ENCODE measurements around the gene TRMT44.
A peak's percentile ranks its signal among the peaks of the same experiment; 100 is the strongest.
"Not testable (repeated sequence)": the region's sequence is repeated elsewhere in the genome, so short reads cannot be mapped to it uniquely, and the experiment has no call there.

TRMT44 gene

DNA sequence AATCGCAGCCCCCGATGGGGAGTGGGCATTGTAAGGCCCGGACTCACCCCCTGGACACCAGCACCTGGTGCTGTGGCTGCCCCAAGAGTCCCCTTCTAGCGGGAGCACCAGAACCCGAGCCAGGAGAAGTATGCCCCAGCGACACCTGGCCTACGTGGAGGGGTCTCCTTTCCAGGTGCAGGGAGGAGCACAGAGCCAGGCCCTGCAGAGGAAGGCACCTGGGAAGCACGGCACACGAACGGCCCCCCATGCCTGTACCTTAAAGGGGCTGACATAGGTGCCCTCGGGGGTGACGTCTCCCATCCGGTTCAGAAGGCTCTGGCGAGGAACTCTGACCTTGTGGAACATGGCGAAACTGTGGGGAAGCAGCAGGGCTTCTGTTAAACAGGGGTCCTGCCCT, 41.3 kb upstream of the TRMT44 start:
- no peak overlapping the region for H3K4me3 ChIP-seq (ENCODE audit: low read depth in 1 of 2, low read length in 2 of 2)
- no peak overlapping the region for H3K27ac ChIP-seq (ENCODE audit: low read depth, low read length)
- H3K27me3 ChIP-seq (ENCODE audit: control insufficient read depth in 1 of 2, insufficient read depth in 2 of 2, low read length in 2 of 2), result no peaks in the 10 kb centered on the region
- no peak overlapping the region for H3K9ac ChIP-seq (ENCODE audit: low read length)
- H3K9me3 ChIP-seq (ENCODE audit: low read length), result no peaks in the 10 kb centered on the region
- H3K4me1 ChIP-seq (ENCODE audit: insufficient read depth, low read length), result peaks cover 28% of the 10 kb centered on the region
- H3K36me3 ChIP-seq (ENCODE audit: insufficient read depth, low read length), result peaks cover 25% of the 10 kb centered on the region

DNA sequence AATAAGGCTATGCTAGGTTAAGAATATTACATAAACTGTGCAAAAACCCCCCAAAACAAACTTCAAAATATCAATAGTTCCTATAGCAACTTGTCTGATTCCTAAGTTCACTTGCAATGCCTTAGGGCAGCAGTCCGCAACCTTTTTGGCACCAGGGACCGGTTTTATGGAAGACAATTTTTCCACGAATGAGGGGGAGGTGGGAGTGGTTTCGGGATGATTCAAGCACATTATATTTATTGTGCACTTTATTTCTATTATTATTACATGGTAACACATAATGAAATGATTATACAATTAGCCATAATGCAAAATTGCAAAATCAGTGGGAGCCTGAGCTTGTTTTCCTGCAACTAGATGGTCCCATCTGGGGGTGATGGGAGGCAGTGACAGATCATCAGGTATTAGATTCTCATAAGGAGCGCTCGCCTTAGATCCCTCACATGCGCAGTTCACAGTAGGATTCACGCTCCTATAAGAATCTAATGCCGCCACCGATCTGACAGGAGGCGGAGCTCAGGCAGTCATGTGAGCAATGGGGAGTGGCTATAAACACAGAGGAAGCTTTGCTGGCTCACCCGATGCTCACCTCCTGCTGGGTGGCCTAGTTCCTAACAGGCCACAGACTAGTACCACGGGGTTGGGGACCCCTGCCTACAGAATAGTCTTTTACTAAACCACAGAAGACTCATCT, 39.8 kb upstream of the TRMT44 start:
- H3K9ac ChIP-seq (ENCODE audit: low read length), result no peak overlapping the region
- H3K36me3 ChIP-seq (ENCODE audit: insufficient read depth, low read length), result peaks cover 40% of the 10 kb centered on the region
- H3K27me3 ChIP-seq (ENCODE audit: control insufficient read depth in 1 of 2, insufficient read depth in 2 of 2, low read length in 2 of 2), result no peaks in the 10 kb centered on the region
- peaks cover 21% of the 10 kb centered on the region for H3K4me1 ChIP-seq (ENCODE audit: insufficient read depth, low read length)
- no peak overlapping the region for H3K4me3 ChIP-seq (ENCODE audit: low read depth in 1 of 2, low read length in 2 of 2)
- H3K9me3 ChIP-seq (ENCODE audit: low read length), result no peaks in the 10 kb centered on the region
- H3K27ac ChIP-seq (ENCODE audit: low read depth, low read length), result no peak overlapping the region

DNA sequence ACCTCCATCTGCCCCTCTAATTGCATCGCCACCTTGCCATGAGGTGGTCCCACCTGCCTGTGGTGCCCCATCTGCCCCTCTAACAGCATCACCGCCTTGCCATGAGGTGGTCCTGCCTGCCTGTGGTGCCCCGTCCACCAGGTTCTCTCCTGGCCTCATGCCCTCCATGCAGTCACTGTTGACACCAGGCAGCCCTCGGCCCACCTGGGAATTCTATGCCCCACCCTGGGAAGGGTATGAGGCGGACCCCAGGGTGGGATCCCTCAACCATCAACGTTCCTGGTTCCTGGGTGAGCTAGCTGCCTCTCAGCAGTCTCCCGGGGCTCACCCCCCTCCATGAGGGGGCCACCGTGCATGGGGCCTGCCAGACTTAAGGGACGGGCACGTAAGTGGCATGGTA, 38.9 kb upstream of the TRMT44 start:
- Histone ChIP-seq H3K27ac (ENCODE audit: low read depth, low read length) (no peak overlapping the region), H3K4me1 (ENCODE audit: insufficient read depth, low read length) (peaks cover 21% of the 10 kb centered on the region), H3K36me3 (ENCODE audit: insufficient read depth, low read length) (peaks cover 48% of the 10 kb centered on the region), H3K4me3 (ENCODE audit: low read depth in 1 of 2, low read length in 2 of 2) (no peak overlapping the region), H3K9me3 (ENCODE audit: low read length) (no peaks in the 10 kb centered on the region), H3K27me3 (ENCODE audit: control insufficient read depth in 1 of 2, insufficient read depth in 2 of 2, low read length in 2 of 2) (no peaks in the 10 kb centered on the region), H3K9ac (ENCODE audit: low read length) (no peak overlapping the region)

DNA sequence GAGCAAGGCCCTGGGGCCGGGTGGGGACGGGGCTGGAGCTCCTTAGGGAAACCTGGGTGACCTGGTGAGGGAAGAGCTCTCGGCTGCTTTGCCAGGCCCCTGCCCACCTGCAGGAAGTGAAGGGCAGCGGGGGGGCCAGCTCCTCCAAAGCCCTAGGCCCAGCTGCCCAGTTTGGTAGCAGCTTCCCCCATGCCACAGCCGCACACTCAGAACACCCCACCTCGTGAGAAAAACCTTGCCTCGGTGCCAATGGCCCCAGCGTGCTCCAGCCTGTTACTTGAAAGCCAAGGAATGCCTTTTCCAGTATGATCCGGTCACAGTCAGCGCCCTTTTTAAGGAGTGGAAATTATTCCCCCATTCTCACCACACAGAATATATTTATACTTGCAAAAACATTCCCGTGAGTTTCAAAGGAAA, 38.4 kb upstream of the TRMT44 start:
- no peak overlapping the region for H3K9ac ChIP-seq (ENCODE audit: low read length)
- no peak overlapping the region for H3K4me3 ChIP-seq (ENCODE audit: low read depth in 1 of 2, low read length in 2 of 2)
- no peaks in the 10 kb centered on the region for H3K27me3 ChIP-seq (ENCODE audit: control insufficient read depth in 1 of 2, insufficient read depth in 2 of 2, low read length in 2 of 2)
- H3K9me3 ChIP-seq (ENCODE audit: low read length), result no peaks in the 10 kb centered on the region
- H3K4me1 ChIP-seq (ENCODE audit: insufficient read depth, low read length), result peaks cover 21% of the 10 kb centered on the region
- peak overlapping the region; percentile 46 for H3K27ac ChIP-seq (ENCODE audit: low read depth, low read length)
- peaks cover 48% of the 10 kb centered on the region for H3K36me3 ChIP-seq (ENCODE audit: insufficient read depth, low read length)

DNA sequence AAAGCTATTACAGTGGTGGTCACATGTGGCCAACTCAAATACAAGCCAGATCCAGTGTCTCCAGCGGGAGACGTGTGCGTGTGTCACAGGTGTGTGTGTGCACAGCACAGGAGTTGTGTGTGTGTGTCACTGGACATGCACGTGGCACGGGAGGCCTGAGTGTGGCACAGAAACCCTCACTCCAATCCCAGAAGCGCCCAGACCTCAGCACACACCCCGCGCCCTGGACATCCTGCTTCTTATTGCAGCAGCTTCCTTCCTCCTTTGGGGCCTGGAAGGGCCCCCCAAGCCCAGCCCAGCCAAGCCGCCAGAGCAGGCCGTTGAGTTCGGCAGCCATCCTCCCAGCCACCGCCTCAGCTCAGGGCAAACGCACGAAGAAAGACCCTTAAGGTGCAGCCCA, 37.9 kb upstream of the TRMT44 start:
- Histone ChIP-seq H3K27me3 (ENCODE audit: control insufficient read depth in 1 of 2, insufficient read depth in 2 of 2, low read length in 2 of 2) (no peaks in the 10 kb centered on the region), H3K9ac (ENCODE audit: low read length) (no peak overlapping the region), H3K9me3 (ENCODE audit: low read length) (no peaks in the 10 kb centered on the region), H3K4me1 (ENCODE audit: insufficient read depth, low read length) (peaks cover 21% of the 10 kb centered on the region), H3K36me3 (ENCODE audit: insufficient read depth, low read length) (peaks cover 51% of the 10 kb centered on the region), H3K27ac (ENCODE audit: low read depth, low read length) (peak overlapping the region; percentile 46), H3K4me3 (ENCODE audit: low read depth in 1 of 2, low read length in 2 of 2) (no peak overlapping the region)

DNA sequence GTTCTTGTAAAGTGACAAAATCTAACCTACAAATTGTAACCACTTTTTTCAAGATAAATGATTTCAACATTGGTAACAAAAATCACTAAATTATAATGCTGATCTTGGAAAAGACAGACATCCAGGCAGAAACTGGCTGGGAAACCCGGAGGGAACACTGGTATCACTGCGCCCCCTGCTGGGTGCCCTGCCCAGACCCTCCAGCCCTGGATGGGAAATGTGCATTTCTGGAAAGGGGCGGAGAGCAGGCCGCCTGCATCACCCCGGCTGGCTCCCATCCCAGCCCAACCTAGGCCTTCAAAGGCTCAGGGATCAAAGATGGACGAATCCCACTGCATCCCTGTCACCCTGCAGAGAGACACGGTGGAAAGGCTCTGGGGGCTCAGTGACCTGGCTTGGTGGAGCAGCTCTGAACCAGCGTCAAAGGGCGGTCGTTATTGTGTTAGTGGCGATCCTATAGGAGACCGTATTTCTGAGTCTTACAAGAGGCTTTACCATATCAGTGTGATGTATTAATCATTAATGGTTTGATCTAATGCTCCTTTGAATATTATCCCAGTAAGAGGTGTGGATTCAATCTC, 37.3 kb upstream of the TRMT44 start:
- no peak overlapping the region for H3K4me3 ChIP-seq (ENCODE audit: low read depth in 1 of 2, low read length in 2 of 2)
- H3K9me3 ChIP-seq (ENCODE audit: low read length), result no peaks in the 10 kb centered on the region
- H3K36me3 ChIP-seq (ENCODE audit: insufficient read depth, low read length), result peaks cover 55% of the 10 kb centered on the region
- H3K27me3 ChIP-seq (ENCODE audit: control insufficient read depth in 1 of 2, insufficient read depth in 2 of 2, low read length in 2 of 2), result no peaks in the 10 kb centered on the region
- no peak overlapping the region for H3K9ac ChIP-seq (ENCODE audit: low read length)
- no peak overlapping the region for H3K27ac ChIP-seq (ENCODE audit: low read depth, low read length)
- H3K4me1 ChIP-seq (ENCODE audit: insufficient read depth, low read length), result peaks cover 21% of the 10 kb centered on the region

DNA sequence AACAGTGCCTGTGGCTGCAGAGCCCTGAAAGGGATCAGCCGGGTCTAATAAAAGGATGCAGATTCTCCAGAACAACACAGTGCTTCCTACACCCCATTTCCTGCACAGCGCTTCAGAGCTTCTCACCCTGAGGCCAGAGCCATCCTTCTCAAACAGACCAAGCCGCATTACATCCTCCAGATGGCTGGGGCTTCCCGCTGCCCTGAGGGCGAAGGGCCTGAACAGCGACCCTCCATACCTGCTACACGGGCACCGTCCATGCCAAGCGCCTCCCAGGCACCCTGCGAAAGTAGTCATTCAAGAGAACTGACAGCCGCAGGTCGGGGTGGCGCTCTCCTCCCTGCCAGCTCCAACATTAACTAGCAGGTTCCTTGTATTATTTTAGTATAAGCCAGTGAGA, 36.6 kb upstream of the TRMT44 start:
- Histone ChIP-seq H3K9ac (ENCODE audit: low read length) (no peak overlapping the region), H3K27ac (ENCODE audit: low read depth, low read length) (no peak overlapping the region), H3K27me3 (ENCODE audit: control insufficient read depth in 1 of 2, insufficient read depth in 2 of 2, low read length in 2 of 2) (no peaks in the 10 kb centered on the region), H3K9me3 (ENCODE audit: low read length) (no peaks in the 10 kb centered on the region), H3K4me1 (ENCODE audit: insufficient read depth, low read length) (peaks cover 21% of the 10 kb centered on the region), H3K36me3 (ENCODE audit: insufficient read depth, low read length) (peaks cover 54% of the 10 kb centered on the region), H3K4me3 (ENCODE audit: low read depth in 1 of 2, low read length in 2 of 2) (no peak overlapping the region)

DNA sequence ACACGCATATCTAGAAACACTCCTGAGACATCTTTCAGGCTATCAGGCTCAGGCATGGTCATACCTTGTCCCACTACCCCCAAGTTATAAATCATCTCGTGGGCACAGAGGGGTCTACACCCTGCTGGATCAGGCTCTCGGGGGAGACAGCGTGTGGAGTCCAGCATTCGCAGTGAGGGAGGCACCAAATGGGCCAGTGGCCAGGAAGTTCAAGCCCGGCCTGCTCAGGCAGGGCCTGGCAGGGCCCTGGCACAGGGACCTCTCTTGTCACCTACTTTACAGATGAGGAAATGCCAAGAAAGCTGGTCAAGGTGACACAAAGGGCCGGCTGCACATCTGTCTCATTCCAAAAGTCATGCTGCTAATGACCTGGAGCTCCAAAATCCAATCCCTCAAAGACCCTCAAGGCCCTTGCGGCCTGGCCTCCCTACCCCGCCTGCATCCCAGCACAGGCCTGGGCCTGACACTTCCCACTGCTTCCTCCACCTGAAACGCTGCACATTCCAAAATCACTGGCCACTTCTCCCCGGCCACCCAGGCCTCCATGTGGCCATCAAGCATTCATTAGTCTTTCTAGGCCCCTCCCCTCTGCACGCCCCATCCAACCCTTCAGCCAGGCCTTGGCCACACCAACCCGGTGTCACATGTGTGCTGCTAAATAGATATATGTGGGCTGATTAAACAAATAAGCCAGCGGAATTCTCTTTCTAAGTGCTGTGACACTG, 35.6 kb upstream of the TRMT44 start:
- no peaks in the 10 kb centered on the region for H3K27me3 ChIP-seq (ENCODE audit: control insufficient read depth in 1 of 2, insufficient read depth in 2 of 2, low read length in 2 of 2)
- H3K4me1 ChIP-seq (ENCODE audit: insufficient read depth, low read length), result peaks cover 28% of the 10 kb centered on the region
- no peak overlapping the region for H3K9ac ChIP-seq (ENCODE audit: low read length)
- no peaks in the 10 kb centered on the region for H3K9me3 ChIP-seq (ENCODE audit: low read length)
- peaks cover 54% of the 10 kb centered on the region for H3K36me3 ChIP-seq (ENCODE audit: insufficient read depth, low read length)
- no peak overlapping the region for H3K27ac ChIP-seq (ENCODE audit: low read depth, low read length)
- no peak overlapping the region for H3K4me3 ChIP-seq (ENCODE audit: low read depth in 1 of 2, low read length in 2 of 2)

DNA sequence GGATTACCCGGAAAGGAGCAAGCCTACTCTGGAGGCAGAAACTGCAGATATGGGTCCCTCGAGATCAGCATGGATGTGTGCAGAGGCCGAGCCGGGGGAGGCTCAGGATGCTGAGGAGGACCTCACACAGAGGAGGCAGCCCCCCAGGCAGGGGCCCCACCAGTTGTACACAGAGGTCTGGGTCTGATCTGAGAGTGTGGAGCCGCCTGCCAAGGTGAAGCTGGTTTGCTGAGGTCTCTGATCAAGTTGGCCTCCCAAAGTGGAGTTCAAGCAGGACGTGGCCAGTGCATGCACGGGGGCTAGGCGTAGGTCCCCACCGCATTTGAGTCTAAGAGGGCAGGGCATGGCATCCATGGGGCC, 35.1 kb upstream of the TRMT44 start:
- H3K9ac ChIP-seq (ENCODE audit: low read length), result no peak overlapping the region
- H3K36me3 ChIP-seq (ENCODE audit: insufficient read depth, low read length), result peaks cover 54% of the 10 kb centered on the region
- peaks cover 32% of the 10 kb centered on the region for H3K4me1 ChIP-seq (ENCODE audit: insufficient read depth, low read length)
- no peak overlapping the region for H3K4me3 ChIP-seq (ENCODE audit: low read depth in 1 of 2, low read length in 2 of 2)
- no peaks in the 10 kb centered on the region for H3K27me3 ChIP-seq (ENCODE audit: control insufficient read depth in 1 of 2, insufficient read depth in 2 of 2, low read length in 2 of 2)
- no peak overlapping the region for H3K27ac ChIP-seq (ENCODE audit: low read depth, low read length)
- no peaks in the 10 kb centered on the region for H3K9me3 ChIP-seq (ENCODE audit: low read length)

DNA sequence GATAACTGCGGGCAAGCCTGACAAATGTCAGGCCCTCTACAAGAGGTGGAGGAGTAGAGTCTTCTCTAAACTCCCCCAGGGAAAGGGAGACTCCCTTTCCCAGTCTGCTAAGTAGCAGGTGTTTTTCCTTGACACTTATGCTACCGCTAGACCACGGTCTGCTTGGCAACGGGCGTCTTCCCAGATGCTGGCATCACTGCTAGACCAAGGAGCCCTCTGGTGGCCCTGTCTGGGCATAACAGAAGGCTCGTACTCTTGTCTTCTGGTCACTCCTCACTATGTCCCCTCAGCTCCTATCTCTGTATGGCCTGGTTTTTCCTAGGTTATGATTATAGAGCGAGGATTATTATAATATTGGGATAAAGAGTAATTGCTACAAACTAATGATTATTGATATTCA, 33.7 kb upstream of the TRMT44 start:
- H3K9me3 ChIP-seq (ENCODE audit: low read length); H3K9ac ChIP-seq (ENCODE audit: low read length); H3K27ac ChIP-seq (ENCODE audit: low read depth, low read length); H3K27me3 ChIP-seq (ENCODE audit: control insufficient read depth in 1 of 2, insufficient read depth in 2 of 2, low read length in 2 of 2); H3K4me3 ChIP-seq (ENCODE audit: low read depth in 1 of 2, low read length in 2 of 2): not testable (repeated sequence)
- peaks cover 25% of the 10 kb centered on the region for H3K4me1 ChIP-seq (ENCODE audit: insufficient read depth, low read length)
- H3K36me3 ChIP-seq (ENCODE audit: insufficient read depth, low read length), result peaks cover 63% of the 10 kb centered on the region

DNA sequence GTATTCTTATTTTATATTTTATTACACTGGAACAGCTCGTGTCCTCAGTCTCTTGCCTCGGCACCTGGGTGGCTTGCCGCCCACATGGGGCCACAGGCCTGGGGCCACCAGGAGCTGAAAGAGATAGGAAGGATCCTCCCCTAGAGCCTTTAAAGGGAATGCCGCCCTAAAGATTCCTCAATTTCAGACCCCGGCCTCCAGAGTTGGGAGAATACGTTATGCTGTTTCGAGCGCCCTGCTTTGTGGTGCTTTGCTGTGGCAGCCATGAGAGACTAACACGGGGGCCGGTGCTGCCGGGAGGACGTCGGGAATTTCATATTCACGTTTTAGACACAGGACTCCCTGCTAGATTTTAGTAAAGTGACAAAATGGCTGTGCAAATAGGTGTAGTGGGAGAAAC, 33.3 kb upstream of the TRMT44 start:
- H3K36me3 ChIP-seq (ENCODE audit: insufficient read depth, low read length), result peaks cover 63% of the 10 kb centered on the region
- H3K27me3 ChIP-seq (ENCODE audit: control insufficient read depth in 1 of 2, insufficient read depth in 2 of 2, low read length in 2 of 2), result no peaks in the 10 kb centered on the region
- no peak overlapping the region for H3K27ac ChIP-seq (ENCODE audit: low read depth, low read length)
- no peak overlapping the region for H3K4me3 ChIP-seq (ENCODE audit: low read depth in 1 of 2, low read length in 2 of 2)
- H3K9ac ChIP-seq (ENCODE audit: low read length), result no peak overlapping the region
- H3K9me3 ChIP-seq (ENCODE audit: low read length), result no peaks in the 10 kb centered on the region
- H3K4me1 ChIP-seq (ENCODE audit: insufficient read depth, low read length), result peaks cover 22% of the 10 kb centered on the region
